ENCODE data around the gene C1QTNF4.

- no peak for TF ChIP-seq ZNF174 (CRISPR knock-in tag; IDR thresholded peaks at IDR 0.05)
- no peak for TF ChIP-seq EP300 (IDR thresholded peaks at IDR 0.05; ENCODE audit: low read length)
- no peak for TF ChIP-seq ZNF707 (CRISPR knock-in tag; conservative IDR thresholded peaks at IDR 0.05)
- no peak for TF ChIP-seq ZBED1 (IDR thresholded peaks at IDR 0.05)
- TF ChIP-seq CTCF (IDR thresholded peaks at IDR 0.05 in 2 of 3, conservative IDR thresholded peaks at IDR 0.05 in 1 of 3; ENCODE audit: insufficient read depth in 2 of 3, low read depth in 1 of 3, low read length in 3 of 3), result no peak
- TF ChIP-seq HINFP (tag; conservative IDR thresholded peaks at IDR 0.05; ENCODE audit: low read depth), result no peak
Observed at GRCh38 chr11:47641600-47642098, 47.4 kb upstream of the C1QTNF4 start.

Measured in K562 (cell line).